Mesenchymal stem cell (in vitro differentiated cells and primary cell): Measurements from ENCODE around the gene SMG1.
"Not testable (repeated sequence)": the region's sequence is repeated elsewhere in the genome, so short reads cannot be mapped to it uniquely, and the experiment has no call there.

Experiments
- DNase-seq: peaks from one replicate; pipeline ENCODE4 v3.0.0-alpha.2; 2013
- H2AFZ ChIP-seq: one replicate; pipeline ENCODE4 v1.6.1; 2013; ENCODE audit warnings: low read depth, mild to moderate bottlenecking, control low read depth, inconsistent platforms, low read length, moderate library complexity
- H2AK5ac ChIP-seq: 2 replicates; pipeline ENCODE4 v1.6.1; 2013; ENCODE audit warnings: low read length, moderate library complexity, mild to moderate bottlenecking, inconsistent platforms; ENCODE audit not compliant: severe bottlenecking
- H2BK120ac ChIP-seq: one replicate; pipeline ENCODE4 v1.6.1; 2013; ENCODE audit warnings: low read depth, mild to moderate bottlenecking, inconsistent platforms, low read length, moderate library complexity
- H2BK12ac ChIP-seq, 2 experiments: one replicate each; pipeline ENCODE4 v1.6.1; 2013; ENCODE audit warnings: inconsistent platforms in 2 of 2, low read length in 2 of 2, mild to moderate bottlenecking in 2 of 2, moderate library complexity in 2 of 2, control low read depth in 1 of 2
- H2BK15ac ChIP-seq: one replicate; pipeline ENCODE4 v1.6.1; 2013; ENCODE audit warnings: mild to moderate bottlenecking, low read depth, inconsistent platforms; ENCODE audit not compliant: poor library complexity, severe bottlenecking
- H2BK5ac ChIP-seq: 2 replicates; pipeline ENCODE4 v1.6.1; 2013; ENCODE audit warnings: low read depth, mild to moderate bottlenecking, low read length, control low read depth, inconsistent platforms; ENCODE audit not compliant: poor library complexity, severe bottlenecking
- H3K14ac ChIP-seq, 2 experiments: one replicate each; pipeline ENCODE4 v1.6.1; 2013; ENCODE audit warnings: inconsistent platforms in 2 of 2, low read length in 2 of 2, control low read depth in 1 of 2, mild to moderate bottlenecking in 1 of 2, moderate library complexity in 1 of 2
- H3K18ac ChIP-seq, 2 experiments: one replicate each; pipeline ENCODE4 v1.6.1; 2013; ENCODE audit warnings: inconsistent platforms in 2 of 2, low read length in 2 of 2, control low read depth in 1 of 2, low read depth in 1 of 2, mild to moderate bottlenecking in 1 of 2
- H3K23ac ChIP-seq, 2 experiments: one replicate each; pipeline ENCODE4 v1.6.1; 2013; ENCODE audit warnings: inconsistent platforms in 2 of 2, low read length in 2 of 2, mild to moderate bottlenecking in 2 of 2, moderate library complexity in 2 of 2, control low read depth in 1 of 2
- H3K27ac ChIP-seq: 2 replicates; pipeline ENCODE4 v1.5.1; 2013; ENCODE audit warnings: mild to moderate bottlenecking, moderate library complexity, low read length, control low read depth, inconsistent platforms; ENCODE audit not compliant: poor library complexity, severe bottlenecking
- H3K27me3 ChIP-seq, 2 experiments: 2 replicates each; pipeline versions ENCODE4 v1.6.1 to v1.7.0; 2013; ENCODE audit warnings: low read length in 2 of 2, mild to moderate bottlenecking in 2 of 2, moderate library complexity in 2 of 2, control low read depth in 1 of 2, inconsistent platforms in 1 of 2; ENCODE audit not compliant: control insufficient read depth in 1 of 2, insufficient read depth in 1 of 2
- H3K36me3 ChIP-seq, 2 experiments: 2 replicates each; pipeline versions ENCODE4 v1.6.1 to v1.7.0; 2013; ENCODE audit warnings: low read length in 2 of 2, control low read depth in 1 of 2, inconsistent platforms in 1 of 2, low read depth in 1 of 2, mild to moderate bottlenecking in 1 of 2; ENCODE audit not compliant: insufficient read depth in 2 of 2, control insufficient read depth in 1 of 2
- H3K4ac ChIP-seq, 2 experiments: one replicate each; pipeline ENCODE4 v1.6.1; 2013; ENCODE audit warnings: inconsistent platforms in 2 of 2, low read length in 2 of 2, mild to moderate bottlenecking in 2 of 2, moderate library complexity in 2 of 2, control low read depth in 1 of 2, low read depth in 1 of 2
- H3K4me1 ChIP-seq: 2 replicates; pipeline ENCODE4 v1.6.1; 2013; ENCODE audit warnings: low read depth, low read length, control low read depth; ENCODE audit not compliant: control insufficient read depth, insufficient read depth
- H3K4me2 ChIP-seq: 2 replicates; pipeline ENCODE4 v1.6.1; 2013; ENCODE audit warnings: low read length, mild to moderate bottlenecking, inconsistent platforms; ENCODE audit not compliant: poor library complexity, severe bottlenecking
- H3K4me3 ChIP-seq, 2 experiments: 2 replicates each; pipeline versions ENCODE4 v1.5.1 to v1.7.0; 2013; ENCODE audit warnings: low read length in 2 of 2, mild to moderate bottlenecking in 2 of 2, control low read depth in 1 of 2, low read depth in 1 of 2; ENCODE audit not compliant: insufficient read depth in 1 of 2
- H3K79me1 ChIP-seq: replicated peaks from 2 replicates; pipeline ENCODE4 v1.6.1; 2013; ENCODE audit warnings: mild to moderate bottlenecking, control low read depth, low read length, inconsistent platforms; ENCODE audit not compliant: poor library complexity, severe bottlenecking
- H3K9ac ChIP-seq: 2 replicates; pipeline ENCODE4 v1.7.0; 2013; ENCODE audit warnings: mild to moderate bottlenecking, low read length, moderate library complexity
- H3K9me3 ChIP-seq: 2 replicates; pipeline ENCODE4 v1.7.0; 2013; ENCODE audit warnings: mild to moderate bottlenecking, low read length; ENCODE audit not compliant: control insufficient read depth
- H4K8ac ChIP-seq: one replicate; pipeline ENCODE4 v1.6.1; 2013; ENCODE audit warnings: inconsistent platforms, mild to moderate bottlenecking, low read length, moderate library complexity
- H4K91ac ChIP-seq: one replicate; pipeline ENCODE4 v1.6.1; 2013; ENCODE audit warnings: mild to moderate bottlenecking, low read length, inconsistent platforms
- WGBS: methylation state at CpG from one replicate; pipeline ENCODE4 v1.1.7; 2013; ENCODE audit warnings: mixed read lengths; 5-methylcytosine and 5-hydroxymethylcytosine counted together

Gene SMG1

DNA sequence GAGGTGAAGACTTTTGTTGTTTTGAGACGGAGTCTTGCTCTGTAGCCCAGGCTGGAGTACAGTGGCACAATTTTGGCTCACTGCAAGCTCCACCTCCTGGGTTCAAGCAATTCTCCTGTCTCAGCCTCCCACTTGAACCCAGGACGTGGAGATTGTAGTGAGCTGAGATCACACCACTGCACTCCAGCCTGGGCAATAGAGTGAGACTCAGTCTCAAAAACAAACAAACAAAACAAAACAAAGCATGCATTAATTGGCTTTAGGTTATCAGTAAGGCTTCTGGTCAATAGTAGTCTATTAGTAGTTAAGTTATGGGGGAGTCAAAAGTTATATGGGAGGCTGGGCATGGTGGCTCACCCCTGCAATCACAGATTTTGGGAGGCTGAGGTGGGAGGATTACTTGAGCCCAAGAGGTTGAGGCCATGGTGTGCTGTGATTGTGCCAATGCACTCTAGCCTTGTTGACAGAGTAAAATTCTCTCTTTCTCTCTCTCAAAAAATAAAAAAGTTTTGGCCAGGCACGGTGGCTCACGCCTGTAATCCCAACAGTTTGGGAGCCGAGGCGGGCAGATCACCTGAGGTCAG is 30.5 kb upstream of the SMG1 start:
- DNase-seq = not testable (repeated sequence)

DNA sequence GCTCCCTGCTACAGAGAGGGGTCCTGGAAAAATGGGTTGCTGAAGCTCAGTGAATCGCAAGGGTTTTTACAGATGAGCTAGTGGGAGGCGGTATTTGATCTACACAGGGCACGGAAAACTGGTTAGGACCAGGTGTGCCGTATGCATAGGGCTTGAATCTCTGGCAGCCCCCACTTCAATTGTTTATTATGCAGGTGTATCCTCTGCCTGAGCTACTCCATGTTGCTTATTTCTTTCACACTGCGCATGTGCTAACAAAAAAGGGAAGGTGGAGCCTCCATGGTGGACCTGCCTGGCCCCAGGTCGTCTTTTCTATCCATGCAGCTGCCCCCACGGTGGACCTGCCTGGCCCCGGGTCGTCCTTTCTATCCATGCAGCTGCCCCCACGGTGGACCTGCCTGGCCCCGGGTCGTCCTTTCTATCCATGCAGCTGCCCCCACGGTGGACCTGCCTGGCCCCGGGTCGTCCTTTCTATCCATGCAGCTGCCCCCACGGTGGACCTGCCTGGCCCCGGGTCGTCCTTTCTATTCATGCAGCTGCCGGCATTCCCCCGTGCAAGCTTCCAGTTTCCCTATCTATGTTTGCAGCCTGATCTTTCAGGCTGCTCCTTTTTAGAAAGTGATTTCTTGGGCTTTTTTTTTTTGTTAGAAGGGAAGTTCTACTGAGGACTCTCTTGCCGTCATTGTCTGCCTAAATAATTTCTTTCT is 29.8 kb upstream of the SMG1 start:
- not testable (repeated sequence) for H3K79me1 ChIP-seq, H3K4me2 ChIP-seq, DNase-seq, H3K27ac ChIP-seq, H2BK12ac ChIP-seq, H3K23ac ChIP-seq, H3K4me1 ChIP-seq, H3K14ac ChIP-seq, H3K9ac ChIP-seq, H2BK15ac ChIP-seq, H4K91ac ChIP-seq, H3K4ac ChIP-seq, H2BK5ac ChIP-seq, H2AK5ac ChIP-seq, H3K4me3 ChIP-seq, H4K8ac ChIP-seq, H3K18ac ChIP-seq, H2BK120ac ChIP-seq, H2AFZ ChIP-seq, H3K9me3 ChIP-seq, H3K36me3 ChIP-seq
- peaks cover 0 to 17% of the 10 kb centered on the region in 2 experiments for H3K27me3 ChIP-seq
- 82% methylated on average over 9 of the region's 21 CpGs for WGBS

More for the DNA sequence above, 30.5 kb upstream of the SMG1 start:
- H3K4me2 ChIP-seq, H3K36me3 ChIP-seq, H2AFZ ChIP-seq, H3K4me3 ChIP-seq, H3K27ac ChIP-seq, H2BK120ac ChIP-seq, H2AK5ac ChIP-seq, H4K91ac ChIP-seq, H3K9me3 ChIP-seq, H3K14ac ChIP-seq, H3K4ac ChIP-seq, H3K79me1 ChIP-seq, H3K4me1 ChIP-seq, H3K9ac ChIP-seq, H3K23ac ChIP-seq, H2BK15ac ChIP-seq, H4K8ac ChIP-seq, H2BK5ac ChIP-seq, H2BK12ac ChIP-seq: not testable (repeated sequence)
- WGBS = 100% methylated on average over 5 of the region's 6 CpGs
- Histone ChIP-seq H3K27me3 (peaks cover 0 to 17% of the 10 kb centered on the region in 2 experiments), H3K18ac (peak overlapping the region in 1 of 2 experiments; percentile 21)

DNA sequence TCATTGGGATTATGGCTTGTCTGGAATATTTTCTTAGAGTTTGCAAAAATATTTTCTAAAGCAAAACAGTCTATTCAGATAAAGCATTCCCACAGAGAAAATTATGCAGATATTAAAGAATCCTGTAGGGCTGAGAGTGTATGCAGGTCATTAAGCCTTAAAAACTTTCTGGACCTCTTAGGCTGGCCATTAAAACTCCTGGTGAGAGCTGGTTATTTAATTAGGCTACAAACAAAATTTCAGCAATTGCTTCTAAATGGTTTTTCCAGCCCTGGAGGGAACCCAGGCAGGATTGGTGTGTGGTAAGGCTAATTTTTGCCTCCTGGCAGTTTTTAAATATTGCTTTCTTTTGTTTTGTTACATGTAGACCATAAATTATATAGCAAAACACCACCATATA is 27.3 kb upstream of the SMG1 start:
- DNase-seq = no peak
- Histone ChIP-seq H4K8ac (no peak overlapping the region), H3K79me1 (no peaks in the 10 kb centered on the region), H3K4me3 (no peak overlapping the region), H3K36me3 (no peaks in the 10 kb centered on the region), H3K27me3 (peaks cover 0 to 17% of the 10 kb centered on the region in 2 experiments), H3K18ac (no peak overlapping the region), H3K4me1 (no peaks in the 10 kb centered on the region), H2AFZ (no peak overlapping the region), H3K4ac (no peak overlapping the region), H2BK12ac (no peak overlapping the region), H3K14ac (no peak overlapping the region), H3K27ac (no peak overlapping the region), H3K4me2 (no peak overlapping the region), H3K9me3 (no peaks in the 10 kb centered on the region), H2AK5ac (no peak overlapping the region), H3K23ac (no peak overlapping the region), H2BK120ac (no peak overlapping the region), H2BK15ac (no peak overlapping the region), H2BK5ac (no peak overlapping the region), H4K91ac (no peak overlapping the region), H3K9ac (no peak overlapping the region)

DNA sequence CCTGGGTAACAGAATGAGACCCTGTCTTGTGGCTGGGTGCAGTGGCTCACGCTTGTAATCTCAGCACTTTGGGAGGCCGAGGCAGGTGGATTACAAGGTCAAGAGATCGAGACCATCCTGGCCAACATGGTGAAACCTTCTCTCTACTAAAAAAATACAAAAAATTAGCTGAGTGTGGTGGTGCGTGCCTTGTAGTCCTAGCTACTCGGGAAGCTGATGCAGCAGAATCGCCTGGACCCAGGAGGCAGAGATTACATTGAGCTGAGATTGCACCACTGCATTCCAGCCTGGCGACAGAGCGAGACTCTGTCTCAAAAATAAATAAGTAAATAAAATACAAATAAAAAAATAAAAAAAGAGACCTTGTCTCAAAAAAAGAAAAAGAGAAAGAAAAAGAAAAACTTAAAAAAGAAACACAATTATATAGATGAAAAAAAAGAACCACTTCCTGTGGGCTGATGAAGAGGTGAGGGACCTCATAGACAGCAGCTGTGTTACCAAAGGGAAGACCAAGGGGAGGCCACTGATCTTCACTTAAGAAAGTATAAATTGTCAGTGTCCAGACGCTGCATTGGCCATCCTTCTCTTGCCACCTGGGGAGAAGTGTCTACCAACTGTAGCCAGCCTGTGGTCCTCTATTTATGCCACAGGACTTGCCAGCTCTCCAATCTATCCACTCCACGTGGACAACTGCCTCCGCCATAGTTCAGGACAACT is 24.4 kb upstream of the SMG1 start:
- Histone ChIP-seq H3K4ac (no peak overlapping the region), H4K8ac (no peak overlapping the region), H3K4me1 (no peaks in the 10 kb centered on the region), H3K4me2 (no peak overlapping the region), H3K4me3 (no peak overlapping the region), H2BK120ac (no peak overlapping the region), H3K9ac (no peak overlapping the region), H3K27me3 (peaks cover 0 to 5% of the 10 kb centered on the region in 2 experiments), H3K27ac (no peak overlapping the region), H3K9me3 (no peaks in the 10 kb centered on the region), H2AFZ (peak overlapping the region; percentile 1), H3K79me1 (no peaks in the 10 kb centered on the region), H4K91ac (no peak overlapping the region), H2BK5ac (no peak overlapping the region), H3K36me3 (no peaks in the 10 kb centered on the region), H3K23ac (no peak overlapping the region), H3K18ac (no peak overlapping the region), H2AK5ac (no peak overlapping the region), H3K14ac (no peak overlapping the region), H2BK12ac (no peak overlapping the region), H2BK15ac (no peak overlapping the region)
- DNase-seq = no peak
- WGBS = 82% methylated on average over 7 of the region's 11 CpGs
